HepG2 (cell line): Measurements from ENCODE around the gene NRK. TPM values are rescaled to one million over a fixed set of nuclear protein-coding genes. Genes with fewer than 3 reads are reported as not detected.
A peak's percentile ranks its signal among the peaks of the same experiment; 100 is the strongest.

ENCODE experiments used
- ARID3A ChIP-seq: IDR thresholded peaks from 2 replicates; pipeline ENCODE4 v1.6.1; 2012; ENCODE audit warnings: low read depth, low read length, improper control_type of control experiment
- ARID5B ChIP-seq: IDR thresholded peaks from 2 replicates; pipeline ENCODE4 v1.4.0; 2020; ENCODE audit warnings: mild to moderate bottlenecking, missing genetic modification reagents
- CSRNP1 ChIP-seq: sonication (generic); formaldehyde crosslinking; IDR thresholded peaks from 2 replicates; pipeline ENCODE4 v1.8.1; 2023; ENCODE audit warnings: mild to moderate bottlenecking, missing genetic modification reagents
- ERF ChIP-seq: IDR thresholded peaks from 2 replicates; pipeline ENCODE4 v1.6.1; 2018; ENCODE audit warnings: missing biosample characterization, missing genetic modification reagents
- ESRRA ChIP-seq: sonication (generic); formaldehyde crosslinking; IDR thresholded peaks from 2 replicates; pipeline ENCODE4 v1.5.1; 2020; ENCODE audit warnings: mild to moderate bottlenecking, low read depth, missing genetic modification reagents
- HMG20A ChIP-seq: IDR thresholded peaks from 2 replicates; pipeline ENCODE4 v1.6.1; 2016; ENCODE audit warnings: borderline replicate concordance
- HNF4A ChIP-seq: sonication (generic); formaldehyde crosslinking; IDR thresholded peaks from 2 replicates; pipeline ENCODE4 v1.4.0; 2020; ENCODE audit warnings: missing genetic modification reagents
- KMT2B ChIP-seq: IDR thresholded peaks from 2 replicates; pipeline ENCODE4 v1.6.1; 2016; ENCODE audit warnings: missing genetic modification reagents, missing compliant biosample characterization
- NFYB ChIP-seq: sonication (generic); formaldehyde crosslinking; IDR thresholded peaks from 2 replicates; pipeline ENCODE4 v1.4.0; 2020; ENCODE audit warnings: missing genetic modification reagents
- SSRP1 ChIP-seq: IDR thresholded peaks from 2 replicates; pipeline ENCODE4 v1.6.1; 2016; ENCODE audit warnings: control low read depth
- TARDBP ChIP-seq: sonication (generic); formaldehyde crosslinking; IDR thresholded peaks from 2 replicates; pipeline ENCODE4 v1.8.0; 2022; ENCODE audit warnings: mild to moderate bottlenecking, missing genetic modification reagents
- XBP1 ChIP-seq: sonication (generic); formaldehyde crosslinking; IDR thresholded peaks from 2 replicates; pipeline ENCODE4 v1.5.0; 2020; ENCODE audit warnings: missing genetic modification reagents
- YEATS2 ChIP-seq: sonication (generic); formaldehyde crosslinking; IDR thresholded peaks from 2 replicates; pipeline ENCODE4 v1.4.0; 2020; ENCODE audit warnings: missing genetic modification reagents, borderline replicate concordance
- ZNF10 ChIP-seq: sonication (generic); formaldehyde crosslinking; IDR thresholded peaks from 2 replicates; pipeline ENCODE4 v1.4.0; 2020; ENCODE audit warnings: mild to moderate bottlenecking, low read depth, missing genetic modification reagents, borderline replicate concordance
- ZNF501 ChIP-seq: sonication (generic); formaldehyde crosslinking; IDR thresholded peaks from 2 replicates; pipeline ENCODE4 v1.5.1; 2020; ENCODE audit warnings: mild to moderate bottlenecking, moderate library complexity, missing genetic modification reagents
- ZNF564 ChIP-seq: sonication (generic); formaldehyde crosslinking; IDR thresholded peaks from 2 replicates; pipeline ENCODE4 v1.8.1; 2023; ENCODE audit warnings: mild to moderate bottlenecking, missing genetic modification reagents
- ZNF670 ChIP-seq: sonication (generic); formaldehyde crosslinking; IDR thresholded peaks from 2 replicates; pipeline ENCODE4 v1.8.0; 2022; ENCODE audit warnings: mild to moderate bottlenecking, missing genetic modification reagents, borderline replicate concordance
- ZNF724P ChIP-seq: sonication (generic); formaldehyde crosslinking; IDR thresholded peaks from 2 replicates; pipeline ENCODE4 v1.8.0; 2022; ENCODE audit warnings: missing genetic modification reagents, borderline replicate concordance
- ZNF883 ChIP-seq: sonication (generic); formaldehyde crosslinking; IDR thresholded peaks from 2 replicates; pipeline ENCODE4 v1.5.1; 2020; ENCODE audit warnings: mild to moderate bottlenecking, missing genetic modification reagents; ENCODE audit errors: not compliant biosample characterization
- polyA plus RNA-seq, 8 experiments: library from polyadenylated mRNA; depleted of rRNA in 3 of 8; stranded (reverse) in 7 of 8; unstranded in 1 of 8; fragments of >200 nt; fragmentation: Illumina TruSeq in 4 of 8; extraction: Trizol in 4 of 8; gene quantifications; 2 replicates each; pipeline versions ENCODE4 v1.2.1 to v1.2.3, GENCODE V29; 2011 to 2016; ENCODE audit warnings: low read depth in 4 of 8, missing spikeins in 1 of 8, mixed read lengths in 1 of 8; ENCODE audit not compliant: insufficient read depth in 1 of 8
- total RNA-seq, 5 experiments: library from RNA; depleted of rRNA; stranded (reverse); fragments of >200 nt; fragmentation: Illumina TruSeq; extraction: Trizol; gene quantifications; 2 replicates each; pipeline ENCODE4 v1.2.3, GENCODE V29; 2016; ENCODE audit warnings: low read depth in 1 of 5
- TF ChIP-seq, protein P1 (sequence below): sonication (generic); formaldehyde crosslinking; IDR thresholded peaks from 2 replicates; pipeline ENCODE4 v1.8.0; 2022; ENCODE audit warnings: missing genetic modification reagents, mild to moderate bottlenecking, moderate library complexity, borderline replicate concordance
- TF ChIP-seq, protein P2 (sequence below): sonication (generic); formaldehyde crosslinking; IDR thresholded peaks from 2 replicates; pipeline ENCODE4 v1.8.0; 2022; ENCODE audit warnings: mild to moderate bottlenecking, missing genetic modification reagents

Gene NRK
- total and polyA plus RNA-seq, 2 of the 13 experiments (the other 11 are each of a cell fraction or from before 2014, with no cell fraction given) = not detected

DNA sequence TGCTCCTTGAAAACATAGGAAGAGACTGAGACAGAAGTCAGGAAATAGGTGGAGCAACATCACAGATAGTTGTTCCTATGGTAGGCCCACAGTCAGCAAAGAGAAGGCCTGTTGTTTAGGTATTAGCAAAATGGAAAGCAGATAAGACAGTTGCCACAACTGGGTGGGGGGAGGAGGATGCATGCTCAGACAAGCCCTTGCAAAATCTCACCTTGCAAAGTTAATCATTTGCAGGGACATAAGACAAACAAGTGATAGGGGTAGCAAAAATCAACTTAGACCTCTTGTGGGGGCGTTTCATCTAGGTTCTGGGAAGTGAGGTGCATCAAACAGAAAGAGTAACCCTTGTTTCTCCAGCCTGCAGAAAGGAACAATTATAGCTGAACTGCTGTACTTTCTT lies 185.5 kb downstream of the NRK start (continued):
- 0 out of 2 replicates have a peak, but pooled peaks have one; percentile 16 for TF ChIP-seq ARID3A
- no peak for TF ChIP-seq KMT2B (CRISPR knock-in tag)
- TF ChIP-seq CSRNP1 (CRISPR knock-in tag) = no peak
- no peak for TF ChIP-seq ZNF883 (CRISPR knock-in tag)
- TF ChIP-seq ZNF501 (CRISPR knock-in tag) = no peak
- no peak for TF ChIP-seq ERF (CRISPR knock-in tag)
- peak; percentile 63 for TF ChIP-seq HNF4A (CRISPR knock-in tag)
- peak; percentile 86 for TF ChIP-seq ARID5B (CRISPR knock-in tag)
- no peak for TF ChIP-seq SSRP1 (CRISPR knock-in tag)
- TF ChIP-seq ZNF10 (CRISPR knock-in tag) = no peak
- TF ChIP-seq ZNF564 (CRISPR knock-in tag) = no peak
- no peak for TF ChIP-seq YEATS2 (CRISPR knock-in tag)
- no peak for TF ChIP-seq XBP1 (CRISPR knock-in tag)
- TF ChIP-seq, protein P1, sequence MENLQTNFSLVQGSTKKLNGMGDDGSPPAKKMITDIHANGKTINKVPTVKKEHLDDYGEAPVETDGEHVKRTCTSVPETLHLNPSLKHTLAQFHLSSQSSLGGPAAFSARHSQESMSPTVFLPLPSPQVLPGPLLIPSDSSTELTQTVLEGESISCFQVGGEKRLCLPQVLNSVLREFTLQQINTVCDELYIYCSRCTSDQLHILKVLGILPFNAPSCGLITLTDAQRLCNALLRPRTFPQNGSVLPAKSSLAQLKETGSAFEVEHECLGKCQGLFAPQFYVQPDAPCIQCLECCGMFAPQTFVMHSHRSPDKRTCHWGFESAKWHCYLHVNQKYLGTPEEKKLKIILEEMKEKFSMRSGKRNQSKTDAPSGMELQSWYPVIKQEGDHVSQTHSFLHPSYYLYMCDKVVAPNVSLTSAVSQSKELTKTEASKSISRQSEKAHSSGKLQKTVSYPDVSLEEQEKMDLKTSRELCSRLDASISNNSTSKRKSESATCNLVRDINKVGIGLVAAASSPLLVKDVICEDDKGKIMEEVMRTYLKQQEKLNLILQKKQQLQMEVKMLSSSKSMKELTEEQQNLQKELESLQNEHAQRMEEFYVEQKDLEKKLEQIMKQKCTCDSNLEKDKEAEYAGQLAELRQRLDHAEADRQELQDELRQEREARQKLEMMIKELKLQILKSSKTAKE = peak; percentile 86
- TF ChIP-seq ESRRA (CRISPR knock-in tag) = no peak
- TF ChIP-seq ZNF670 = no peak
- TF ChIP-seq, protein P2, sequence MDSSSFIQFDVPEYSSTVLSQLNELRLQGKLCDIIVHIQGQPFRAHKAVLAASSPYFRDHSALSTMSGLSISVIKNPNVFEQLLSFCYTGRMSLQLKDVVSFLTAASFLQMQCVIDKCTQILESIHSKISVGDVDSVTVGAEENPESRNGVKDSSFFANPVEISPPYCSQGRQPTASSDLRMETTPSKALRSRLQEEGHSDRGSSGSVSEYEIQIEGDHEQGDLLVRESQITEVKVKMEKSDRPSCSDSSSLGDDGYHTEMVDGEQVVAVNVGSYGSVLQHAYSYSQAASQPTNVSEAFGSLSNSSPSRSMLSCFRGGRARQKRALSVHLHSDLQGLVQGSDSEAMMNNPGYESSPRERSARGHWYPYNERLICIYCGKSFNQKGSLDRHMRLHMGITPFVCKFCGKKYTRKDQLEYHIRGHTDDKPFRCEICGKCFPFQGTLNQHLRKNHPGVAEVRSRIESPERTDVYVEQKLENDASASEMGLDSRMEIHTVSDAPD (CRISPR knock-in tag) = no peak
- no peak for TF ChIP-seq ZNF724P (CRISPR knock-in tag)
- peak; percentile 66; the same call in 1 of the 2 replicates for TF ChIP-seq HMG20A (CRISPR knock-in tag)
- no peak for TF ChIP-seq NFYB (CRISPR knock-in tag)
- TF ChIP-seq TARDBP (CRISPR knock-in tag) = no peak
